IPS-18a (cell line): ENCODE results near the gene TSSK3.

Source experiments
- H3K27ac ChIP-seq: one replicate; pipeline ENCODE4 v1.5.1; 2013; ENCODE audit warnings: low read length
- H3K27me3 ChIP-seq: one replicate; pipeline ENCODE4 v1.6.1; 2013; ENCODE audit warnings: mild to moderate bottlenecking, low read length; ENCODE audit not compliant: control insufficient read depth, insufficient read depth
- H3K36me3 ChIP-seq: one replicate; pipeline ENCODE4 v1.6.1; 2013; ENCODE audit warnings: low read depth, low read length; ENCODE audit not compliant: control insufficient read depth
- H3K4me1 ChIP-seq: one replicate; pipeline ENCODE4 v1.6.1; 2013; ENCODE audit warnings: low read depth, low read length; ENCODE audit not compliant: control insufficient read depth
- H3K4me3 ChIP-seq: one replicate; pipeline ENCODE4 v1.5.1; 2013; ENCODE audit warnings: low read length
- H3K9ac ChIP-seq: one replicate; pipeline ENCODE4 v1.6.1; 2013; ENCODE audit warnings: mild to moderate bottlenecking, low read length, moderate library complexity
- H3K9me3 ChIP-seq: one replicate; pipeline ENCODE4 v1.6.1; 2013; ENCODE audit warnings: low read depth, low read length; ENCODE audit not compliant: control insufficient read depth

The TSSK3 gene

GRCh38 chr1:32334274-32334861 lies 28.0 kb upstream of the TSSK3 start:
- Histone ChIP-seq H3K27me3 (peaks cover 8% of the 10 kb centered on the region), H3K36me3 (peaks cover 51% of the 10 kb centered on the region), H3K9ac (peak overlapping the region; percentile 92), H3K4me1 (peaks cover 29% of the 10 kb centered on the region), H3K4me3 (peak overlapping the region; percentile 87), H3K9me3 (no peaks in the 10 kb centered on the region), H3K27ac (no peak overlapping the region)

DNA sequence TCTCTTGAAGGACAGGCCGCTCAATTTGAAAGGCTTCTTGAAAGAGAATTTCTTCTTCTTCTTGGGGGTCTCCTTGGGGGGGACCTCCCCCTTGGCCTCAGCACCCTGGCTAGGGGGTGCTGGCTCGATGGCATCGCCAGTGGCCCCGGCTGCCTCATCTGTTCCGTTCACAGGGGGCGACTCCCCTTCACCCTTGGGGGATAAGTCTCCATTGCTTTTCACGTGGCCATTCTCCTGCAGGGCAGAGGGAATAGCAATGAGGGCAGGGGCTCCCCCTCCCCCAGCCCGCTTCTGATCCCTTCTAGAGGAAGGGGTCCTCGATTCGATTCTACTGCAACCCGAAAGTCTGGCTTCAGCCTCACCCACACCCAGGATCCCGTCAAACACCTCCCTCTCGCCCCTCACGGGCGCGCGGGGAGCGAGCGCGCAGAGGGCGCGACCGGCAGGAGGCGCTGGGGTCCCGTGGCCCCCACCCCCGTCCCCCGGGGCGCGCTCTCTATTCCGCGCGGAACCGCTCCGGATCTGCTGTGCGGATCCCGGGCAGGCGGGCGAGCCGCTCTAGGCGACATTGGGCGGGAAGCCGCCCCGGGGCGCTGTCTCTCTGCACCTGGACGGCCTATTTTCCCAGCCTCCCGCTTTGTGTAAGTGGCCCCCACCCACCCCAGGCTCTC lies 27.3 kb upstream of the TSSK3 start:
- H3K27ac ChIP-seq = peak overlapping the region; percentile 51

GRCh38 chr1:32335535-32335789 lies 26.9 kb upstream of the TSSK3 start:
- peaks cover 29% of the 10 kb centered on the region for H3K4me1 ChIP-seq
- peaks cover 40% of the 10 kb centered on the region for H3K36me3 ChIP-seq
- H3K4me3 ChIP-seq = peak overlapping the region; percentile 87
- no peaks in the 10 kb centered on the region for H3K9me3 ChIP-seq
- H3K27ac ChIP-seq = peak overlapping the region; percentile 51
- peaks cover 8% of the 10 kb centered on the region for H3K27me3 ChIP-seq
- H3K9ac ChIP-seq = peak overlapping the region; percentile 92

More for the DNA sequence above, 27.3 kb upstream of the TSSK3 start:
- Histone ChIP-seq H3K4me3 (peak overlapping the region; percentile 87), H3K4me1 (peaks cover 29% of the 10 kb centered on the region), H3K9ac (peak overlapping the region; percentile 92), H3K36me3 (peaks cover 44% of the 10 kb centered on the region), H3K9me3 (no peaks in the 10 kb centered on the region), H3K27me3 (peaks cover 8% of the 10 kb centered on the region)

DNA sequence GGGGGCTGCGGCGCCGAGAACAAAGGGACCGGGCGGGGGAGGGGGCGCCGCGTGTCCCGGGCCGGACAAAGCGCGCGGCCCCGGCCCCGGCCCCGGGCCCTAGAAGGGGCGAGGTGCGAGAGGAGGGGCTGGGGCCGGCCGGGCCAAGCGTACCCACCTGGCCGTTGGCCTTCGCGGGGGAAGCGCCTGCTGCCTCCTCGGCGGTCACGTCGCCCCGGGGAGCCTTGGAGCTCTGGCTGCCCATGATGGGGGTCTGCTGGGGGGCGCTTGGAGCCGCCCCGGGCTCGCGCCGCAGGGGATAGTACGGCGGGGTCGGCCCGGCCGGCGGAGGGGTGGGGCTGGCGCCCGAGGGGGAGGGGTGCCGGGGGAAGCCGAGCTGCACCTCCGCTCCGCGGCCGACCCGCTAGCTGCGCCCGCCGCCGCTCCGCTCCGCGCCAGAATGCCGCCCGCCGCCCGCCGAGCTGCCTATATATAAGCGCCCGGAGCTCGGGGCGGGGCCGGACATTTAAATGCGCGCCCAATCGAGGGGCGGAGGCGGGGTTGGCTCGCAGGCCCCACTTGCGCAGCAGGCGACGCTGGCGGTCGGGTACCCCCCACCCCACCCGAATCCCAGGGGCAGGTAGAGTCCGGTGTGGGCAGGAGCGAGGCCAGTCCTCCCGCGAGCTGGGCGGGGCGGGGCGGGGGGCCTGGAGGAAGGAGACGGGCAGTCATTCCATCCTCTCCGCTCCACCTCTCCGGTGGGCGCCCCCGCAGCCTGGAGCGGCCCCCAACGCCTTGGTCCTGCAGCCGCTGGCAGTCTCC lies 26.3 kb upstream of the TSSK3 start, which contains the start of gene MARCKSL1:
Gene MARCKSL1 (minus strand): TSS at position 444 of the 801 bp plus-strand sequence. CDS start 200 bp downstream, at position 244.
- H3K27ac ChIP-seq = peak within 1 kb of the TSS; percentile 51
- peak within 1 kb of the TSS; percentile 87 for H3K4me3 ChIP-seq
- H3K4me1 ChIP-seq = peaks cover 29% of the 10 kb centered on the region
- no peaks in the 10 kb centered on the region for H3K9me3 ChIP-seq
- peaks cover 35% of the 10 kb centered on the region for H3K36me3 ChIP-seq
- peaks cover 8% of the 10 kb centered on the region for H3K27me3 ChIP-seq
- peak within 1 kb of the TSS; percentile 92 for H3K9ac ChIP-seq

DNA sequence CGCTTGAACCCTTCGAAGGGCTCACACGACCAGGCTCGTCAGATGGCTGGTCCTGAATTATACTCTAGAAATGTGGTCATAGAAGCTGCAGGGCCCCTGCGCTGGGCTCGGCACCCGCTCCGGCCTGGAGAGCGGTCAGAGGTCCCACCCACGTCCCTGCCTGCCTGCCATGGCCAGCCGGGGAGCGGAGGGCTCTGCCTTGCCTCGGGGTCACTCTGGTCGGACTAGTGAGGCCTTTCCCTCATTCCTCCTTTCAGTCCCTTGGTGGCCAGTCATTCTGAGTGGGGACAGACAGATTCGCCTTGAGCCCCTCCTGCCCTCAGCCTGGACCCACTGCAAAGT lies 25.8 kb upstream of the TSSK3 start:
- H3K4me3 ChIP-seq = peak overlapping the region; percentile 64
- peaks cover 29% of the 10 kb centered on the region for H3K4me1 ChIP-seq
- H3K27me3 ChIP-seq = peaks cover 8% of the 10 kb centered on the region
- H3K27ac ChIP-seq = no peak overlapping the region
- no peak overlapping the region for H3K9ac ChIP-seq
- H3K9me3 ChIP-seq = no peaks in the 10 kb centered on the region
- H3K36me3 ChIP-seq = peaks cover 30% of the 10 kb centered on the region

DNA sequence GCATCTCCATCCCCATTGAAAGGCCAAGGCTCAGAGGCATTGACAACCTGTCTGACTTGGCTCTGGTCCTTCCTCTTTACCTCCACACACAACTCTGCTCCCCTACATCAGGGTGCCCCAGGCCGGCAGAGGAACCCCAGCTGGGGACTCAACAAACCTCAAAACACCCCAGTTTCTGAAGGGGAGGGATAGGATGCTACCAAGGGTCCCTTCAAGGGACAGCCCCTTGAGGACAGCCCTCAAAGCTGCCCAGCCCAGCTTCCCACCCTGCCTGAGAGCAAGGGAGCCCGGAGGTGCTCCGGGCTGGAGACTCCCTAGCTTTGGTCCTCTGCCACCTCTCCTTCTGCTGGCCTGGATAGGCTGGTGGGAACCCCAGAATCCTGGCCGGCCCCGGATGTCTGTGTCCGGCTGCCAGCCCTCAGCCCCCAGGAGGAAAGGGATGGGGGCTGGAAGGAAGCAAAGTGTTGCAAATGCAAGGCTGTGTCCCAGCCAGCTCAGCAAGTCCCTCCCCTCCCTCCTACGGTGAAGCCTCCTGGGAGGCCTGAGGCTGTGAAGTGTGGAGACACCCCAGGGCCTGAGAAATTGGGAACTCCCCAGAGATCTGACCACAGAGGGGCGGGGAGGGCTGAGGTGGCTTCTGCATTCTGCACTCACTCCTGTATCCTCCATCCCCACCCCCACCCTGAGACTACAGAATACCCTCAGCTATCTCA lies 25.2 kb upstream of the TSSK3 start:
- Histone ChIP-seq H3K36me3 (peaks cover 25% of the 10 kb centered on the region), H3K9ac (no peak overlapping the region), H3K27me3 (peaks cover 8% of the 10 kb centered on the region), H3K9me3 (no peaks in the 10 kb centered on the region), H3K27ac (no peak overlapping the region), H3K4me3 (peak overlapping the region; percentile 64), H3K4me1 (peaks cover 28% of the 10 kb centered on the region)

DNA sequence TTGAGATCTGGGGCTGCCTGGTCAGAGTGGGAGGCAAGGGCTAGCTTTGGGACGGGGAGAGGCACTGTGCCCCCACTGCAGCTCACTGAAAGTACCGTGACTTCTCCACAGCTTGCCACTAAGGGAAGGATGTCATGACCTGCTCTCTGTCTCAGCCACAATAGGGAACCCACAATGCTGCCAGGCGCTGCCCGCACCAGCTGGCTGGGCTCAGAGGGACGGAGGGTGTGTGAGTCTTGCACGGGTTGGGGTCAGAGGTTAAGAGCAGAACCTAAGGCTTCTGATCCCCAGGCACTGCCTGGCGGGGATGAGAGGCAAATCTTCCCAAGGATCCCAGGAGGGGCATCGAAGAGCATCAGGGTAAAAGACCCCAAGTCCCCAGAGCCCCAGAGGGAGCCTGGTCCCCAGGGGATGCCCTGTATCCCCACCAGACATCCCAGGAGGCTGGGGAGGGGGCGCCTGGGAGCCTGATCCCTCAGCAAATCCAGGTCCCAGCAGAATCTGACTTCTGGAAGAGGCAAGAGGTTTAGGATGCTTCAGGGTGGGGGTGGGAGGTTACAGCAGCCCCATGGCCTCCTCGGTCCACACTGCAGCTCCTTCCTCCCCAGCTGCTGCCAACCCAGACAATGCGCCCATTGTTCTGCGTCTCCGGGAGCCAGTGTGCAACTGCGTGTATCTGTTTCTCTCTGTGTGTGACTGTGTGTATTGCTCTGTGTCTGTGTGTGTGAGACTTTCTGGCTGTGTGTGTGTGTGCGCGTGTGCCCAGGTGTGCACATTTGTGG lies 24.3 kb upstream of the TSSK3 start:
- no peak overlapping the region for H3K27ac ChIP-seq
- peaks cover 23% of the 10 kb centered on the region for H3K4me1 ChIP-seq
- peaks cover 8% of the 10 kb centered on the region for H3K27me3 ChIP-seq
- H3K9me3 ChIP-seq = no peaks in the 10 kb centered on the region
- H3K36me3 ChIP-seq = peaks cover 20% of the 10 kb centered on the region
- H3K9ac ChIP-seq = no peak overlapping the region
- H3K4me3 ChIP-seq = no peak overlapping the region

GRCh38 chr1:32338637-32339145 lies 23.6 kb upstream of the TSSK3 start:
- no peak overlapping the region for H3K27ac ChIP-seq
- H3K4me1 ChIP-seq = peaks cover 16% of the 10 kb centered on the region
- no peaks in the 10 kb centered on the region for H3K9me3 ChIP-seq

DNA sequence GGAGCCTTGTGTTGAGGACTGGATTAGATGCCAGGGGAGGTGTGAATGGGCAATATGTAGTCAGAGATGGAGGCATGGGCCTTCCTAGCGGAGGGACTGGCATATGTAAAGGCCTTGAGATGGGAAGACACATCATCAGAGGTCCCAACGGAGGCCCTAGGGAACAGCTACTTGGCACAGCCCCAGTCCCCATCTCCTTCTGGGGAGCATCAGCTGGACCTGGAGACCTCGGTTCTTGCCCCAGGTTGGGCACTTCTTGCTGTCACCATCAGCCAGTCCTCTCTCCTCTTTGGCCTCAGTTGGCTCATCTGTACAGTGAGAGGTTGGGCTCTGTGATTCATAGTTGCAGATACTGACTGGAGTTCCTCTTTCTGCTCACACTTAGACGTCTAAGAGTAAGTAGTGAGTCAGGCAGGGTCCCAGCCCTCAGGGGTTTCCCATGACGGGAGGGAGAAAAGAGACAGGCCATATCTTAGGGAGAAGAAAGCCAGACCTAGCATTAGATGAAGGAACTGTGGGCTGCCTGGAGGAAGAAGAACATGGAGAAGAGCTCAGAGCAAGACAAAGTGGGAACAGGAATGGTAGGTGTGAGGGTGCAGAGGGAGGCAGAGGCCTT lies 22.9 kb upstream of the TSSK3 start:
- H3K4me3 ChIP-seq = no peak overlapping the region
- no peak overlapping the region for H3K27ac ChIP-seq
- peaks cover 6% of the 10 kb centered on the region for H3K36me3 ChIP-seq
- H3K9ac ChIP-seq = no peak overlapping the region
- H3K9me3 ChIP-seq = no peaks in the 10 kb centered on the region
- H3K4me1 ChIP-seq = peaks cover 9% of the 10 kb centered on the region
- H3K27me3 ChIP-seq = peaks cover 8% of the 10 kb centered on the region

More at GRCh38 chr1:32338637-32339145, 23.6 kb upstream of the TSSK3 start:
- no peak overlapping the region for H3K4me3 ChIP-seq
- no peak overlapping the region for H3K9ac ChIP-seq
- H3K36me3 ChIP-seq = peaks cover 13% of the 10 kb centered on the region
- peaks cover 8% of the 10 kb centered on the region for H3K27me3 ChIP-seq

- H3K27me3 ChIP-seq = peaks cover 8% of the 10 kb centered on the region
- no peaks in the 10 kb centered on the region for H3K36me3 ChIP-seq
- H3K4me3 ChIP-seq = no peak overlapping the region
- no peak overlapping the region for H3K9ac ChIP-seq
- H3K4me1 ChIP-seq = peaks cover 9% of the 10 kb centered on the region
- no peaks in the 10 kb centered on the region for H3K9me3 ChIP-seq
- no peak overlapping the region for H3K27ac ChIP-seq
Observed at GRCh38 chr1:32341186-32341757, 21.1 kb upstream of the TSSK3 start.
